ENCODE data around the gene PPP1R9A.

The PPP1R9A gene

DNA sequence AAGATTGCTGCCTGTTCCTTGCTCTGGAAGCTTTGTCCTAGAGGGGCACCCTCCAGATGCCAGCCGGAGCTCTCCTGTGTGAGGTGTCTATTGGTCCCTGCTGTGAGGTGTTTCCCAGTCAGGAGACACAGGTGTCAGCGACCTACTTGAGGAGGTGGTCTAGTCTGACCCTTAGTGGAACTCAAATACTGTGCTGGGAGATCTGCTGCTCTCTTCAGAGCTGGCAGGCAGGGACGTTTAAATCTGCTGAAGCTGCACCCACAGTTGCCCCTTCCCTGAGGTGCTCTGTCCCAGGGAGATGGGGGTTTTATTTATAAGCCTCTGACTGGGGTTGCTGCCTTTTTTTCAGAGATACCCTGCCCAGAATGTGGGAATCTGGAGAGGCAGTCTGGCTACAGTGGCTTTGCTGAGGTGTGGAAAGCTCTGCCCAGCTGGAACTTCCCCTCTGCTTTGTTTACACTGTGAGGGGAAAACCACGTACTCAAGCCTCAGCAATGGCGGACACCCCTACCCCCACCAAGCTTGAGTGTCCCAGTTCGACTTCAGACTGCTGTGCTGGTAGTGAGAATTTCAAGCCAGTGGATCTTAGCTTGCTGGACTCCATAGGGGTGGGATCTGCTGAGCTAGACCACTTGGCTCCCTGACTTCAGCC, 119.2 kb downstream of the PPP1R9A start:
- DNase-seq (ENCODE audit: low read depth in 2 of 2, low spot score in 1 of 2): no peak

GRCh38 chr7:95027234-95027872, 120.0 kb downstream of the PPP1R9A start:
- no peak for DNase-seq (ENCODE audit: low read depth in 2 of 2, low spot score in 1 of 2)

GRCh38 chr7:95028683-95029082, 121.3 kb downstream of the PPP1R9A start:
- no peak for DNase-seq (ENCODE audit: low read depth in 2 of 2, low spot score in 1 of 2)

DNA sequence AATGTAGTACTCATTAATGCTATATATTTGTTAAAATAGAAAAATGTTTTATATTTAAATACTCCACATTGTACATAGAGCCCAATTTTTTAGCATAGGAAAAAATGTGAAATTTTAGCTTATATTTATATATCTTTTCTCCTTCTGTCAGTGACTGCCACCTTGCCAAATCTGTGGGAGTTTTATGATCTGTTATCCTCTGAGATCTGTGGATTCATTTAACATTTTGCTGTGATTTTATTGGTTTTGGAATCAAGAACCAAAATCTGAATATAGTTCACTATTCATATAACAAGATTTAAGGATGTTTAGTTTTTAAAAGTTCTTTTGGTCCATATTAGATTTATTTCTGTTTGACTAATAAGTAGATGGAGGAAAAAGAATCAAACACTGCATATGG, 127.9 kb downstream of the PPP1R9A start:
- no peak for DNase-seq (ENCODE audit: low read depth in 2 of 2, low spot score in 1 of 2)

DNA sequence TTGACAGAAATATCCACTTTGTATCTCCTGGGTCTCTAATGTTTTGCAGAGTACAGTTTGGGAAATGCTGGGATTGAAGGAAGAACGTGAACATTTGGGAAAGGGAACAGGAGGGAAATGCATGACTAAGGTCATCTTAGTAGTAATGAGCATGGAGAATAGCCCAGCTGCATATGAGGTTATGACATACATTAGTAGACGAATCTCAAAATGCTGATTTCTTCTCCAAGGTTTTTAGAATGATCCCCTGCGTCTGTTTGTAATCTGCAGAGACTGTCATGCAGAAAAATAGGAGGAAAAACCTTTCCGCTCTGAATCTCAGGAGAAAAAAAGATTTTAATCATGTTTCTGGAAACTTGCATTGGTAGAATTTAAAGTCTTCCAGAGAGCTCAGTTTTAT, 133.6 kb downstream of the PPP1R9A start:
- no peak for DNase-seq (ENCODE audit: low read depth in 2 of 2, low spot score in 1 of 2)

DNA sequence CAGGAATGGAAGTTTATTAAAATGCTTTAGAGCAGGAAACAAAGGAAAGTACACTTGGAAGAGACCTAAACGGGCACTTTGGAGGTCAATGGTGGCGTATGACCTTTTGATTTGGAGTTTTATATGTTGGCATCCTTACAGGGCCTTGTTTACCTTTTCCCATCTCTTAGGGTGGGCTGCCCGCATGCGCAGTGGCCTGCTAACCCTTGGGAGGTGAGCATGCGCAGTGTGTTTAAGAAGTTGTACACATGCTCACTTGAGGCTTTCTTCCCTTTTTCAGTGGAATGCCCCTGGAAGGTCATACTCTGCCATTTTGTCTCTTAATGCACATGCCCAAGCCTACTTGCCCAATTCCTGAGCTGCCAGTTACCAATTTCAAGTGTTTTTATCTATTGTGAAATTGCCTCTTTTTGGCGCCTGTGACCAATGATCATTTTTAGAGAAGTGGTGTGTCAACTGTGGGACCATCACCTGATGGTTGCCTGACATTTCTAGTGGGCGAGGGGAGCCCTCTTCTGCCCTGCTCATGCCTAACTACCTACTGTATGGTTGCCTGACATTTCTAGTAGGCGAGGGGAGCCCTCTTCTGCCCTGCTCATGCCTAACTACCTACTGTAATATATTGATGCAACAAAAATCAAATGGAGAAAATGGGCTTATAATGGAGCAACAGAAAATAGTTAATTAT, 138.0 kb downstream of the PPP1R9A start:
- no peak for DNase-seq (ENCODE audit: low read depth in 2 of 2, low spot score in 1 of 2)

- no peak for DNase-seq (ENCODE audit: low read depth in 2 of 2, low spot score in 1 of 2)
Observed at GRCh38 chr7:95046494-95047240, 139.3 kb downstream of the PPP1R9A start.

- no peak for DNase-seq (ENCODE audit: low read depth in 2 of 2, low spot score in 1 of 2)
Observed at GRCh38 chr7:95047291-95047690, 139.9 kb downstream of the PPP1R9A start.

GRCh38 chr7:95052566-95053094, 145.2 kb downstream of the PPP1R9A start:
- DNase-seq (ENCODE audit: low read depth in 2 of 2, low spot score in 1 of 2): no peak

DNA sequence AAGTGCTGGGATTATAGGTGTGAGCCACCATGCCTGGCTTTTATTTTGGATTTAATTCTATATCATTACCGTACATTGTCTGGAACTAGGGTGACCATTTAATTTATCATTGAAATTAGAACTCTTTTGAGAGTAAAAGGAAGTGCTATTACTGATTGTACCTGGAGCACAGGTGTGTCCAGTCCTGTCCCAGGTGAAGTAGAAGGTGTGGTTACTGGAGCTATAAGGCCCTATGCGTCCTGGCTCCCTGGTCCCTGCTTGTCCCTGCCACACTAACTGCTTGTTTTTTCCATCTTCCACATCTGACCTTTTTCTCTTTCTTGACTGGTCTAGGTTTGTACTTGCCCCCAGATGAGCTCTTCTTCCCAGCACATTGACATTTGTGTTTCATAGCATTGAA, 147.0 kb downstream of the PPP1R9A start:
- no peak for DNase-seq (ENCODE audit: low read depth in 2 of 2, low spot score in 1 of 2)

DNA sequence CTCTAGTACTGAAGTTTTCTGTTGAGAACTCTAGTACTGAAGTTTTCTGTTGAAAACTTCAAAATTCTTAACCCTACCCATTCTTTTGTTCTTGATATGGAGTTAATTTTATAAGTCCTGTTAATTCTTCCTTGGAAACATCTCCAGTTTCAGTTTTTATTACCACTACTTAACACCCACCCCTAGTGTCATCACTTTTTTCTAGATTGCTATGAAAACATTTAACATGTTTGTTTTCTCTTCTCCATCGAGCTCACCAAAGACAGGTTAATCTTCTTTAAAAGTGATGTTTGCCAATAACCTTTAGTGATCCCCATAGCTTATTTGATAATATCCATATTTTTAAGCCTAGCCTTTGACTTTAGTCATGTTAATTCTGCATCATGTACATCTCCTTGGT, 147.9 kb downstream of the PPP1R9A start:
- no peak for DNase-seq (ENCODE audit: low read depth in 2 of 2, low spot score in 1 of 2)

DNA sequence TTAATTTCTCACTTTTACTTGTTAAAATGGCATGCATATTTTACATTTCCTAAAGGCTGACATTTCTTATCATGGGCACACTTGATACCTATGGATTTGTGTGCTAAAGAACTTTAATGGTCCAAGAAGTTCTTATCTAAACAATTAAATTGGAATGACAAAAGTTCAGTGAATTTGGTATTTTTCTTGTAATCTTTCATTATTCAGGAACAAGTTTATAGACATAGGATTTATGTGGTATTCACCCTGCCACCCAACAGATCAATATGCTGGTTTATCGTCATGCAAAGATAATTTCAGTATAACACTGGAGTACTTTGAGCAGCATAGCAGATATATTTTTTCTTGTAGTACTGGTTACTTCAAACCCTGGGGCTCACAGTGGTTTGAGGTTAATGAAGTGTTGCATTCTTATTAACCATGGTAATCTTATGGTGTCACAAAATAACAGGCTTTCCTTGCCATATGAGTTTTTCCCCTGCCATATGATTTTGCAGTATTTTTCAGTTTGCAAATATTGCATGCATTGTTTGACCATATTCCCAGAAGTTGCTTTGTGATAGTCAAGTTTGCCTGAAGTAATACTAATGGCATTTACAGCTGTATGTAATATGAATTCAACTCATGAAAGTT, 148.8 kb downstream of the PPP1R9A start:
- no peak for DNase-seq (ENCODE audit: low read depth in 2 of 2, low spot score in 1 of 2)

DNA sequence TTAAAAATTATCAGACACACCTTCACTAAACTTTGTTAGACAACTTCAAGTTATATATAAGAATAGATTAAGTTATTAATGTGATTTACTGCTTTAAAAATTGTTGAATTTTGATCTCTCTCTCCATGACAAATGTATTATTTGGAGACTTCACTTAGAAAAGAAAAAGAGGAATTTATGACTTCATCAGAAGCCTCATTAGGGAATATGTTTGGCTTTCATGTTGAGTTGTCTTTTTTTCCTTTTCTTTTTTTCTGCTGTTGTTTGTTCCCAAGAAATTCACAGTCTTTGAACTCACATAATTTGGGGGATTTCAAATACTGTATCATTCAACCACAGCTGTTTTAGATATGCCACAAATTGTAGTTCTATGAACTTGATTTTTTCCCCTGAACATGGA, 149.5 kb downstream of the PPP1R9A start:
- no peak for DNase-seq (ENCODE audit: low read depth in 2 of 2, low spot score in 1 of 2)

DNA sequence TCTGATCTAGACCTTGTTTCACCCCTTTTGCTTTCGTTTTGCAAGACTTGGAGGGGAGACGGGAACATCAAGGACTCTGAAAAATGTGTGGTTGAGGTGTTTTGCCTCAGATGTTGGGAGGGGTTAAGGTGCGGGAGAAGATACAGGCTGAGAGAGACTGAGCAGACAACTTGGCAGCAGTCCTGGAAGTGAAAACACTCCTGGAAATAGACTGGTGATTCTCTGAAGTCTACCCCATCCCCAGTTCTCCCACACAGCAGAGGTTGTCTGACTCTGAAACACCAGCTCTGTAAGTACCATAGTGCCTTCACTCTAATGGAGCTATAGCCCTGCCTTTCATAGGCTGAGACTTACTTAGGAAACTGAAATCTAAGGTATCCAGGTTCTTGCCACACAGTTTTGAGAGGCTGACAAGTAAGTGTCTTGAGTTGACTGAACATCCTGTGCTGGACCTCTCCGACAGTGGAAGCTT, 152.5 kb downstream of the PPP1R9A start:
- DNase-seq (ENCODE audit: low read depth in 2 of 2, low spot score in 1 of 2): no peak

- DNase-seq (ENCODE audit: low read depth in 2 of 2, low spot score in 1 of 2): no peak
Observed at GRCh38 chr7:95062901-95063300, 155.5 kb downstream of the PPP1R9A start.

DNA sequence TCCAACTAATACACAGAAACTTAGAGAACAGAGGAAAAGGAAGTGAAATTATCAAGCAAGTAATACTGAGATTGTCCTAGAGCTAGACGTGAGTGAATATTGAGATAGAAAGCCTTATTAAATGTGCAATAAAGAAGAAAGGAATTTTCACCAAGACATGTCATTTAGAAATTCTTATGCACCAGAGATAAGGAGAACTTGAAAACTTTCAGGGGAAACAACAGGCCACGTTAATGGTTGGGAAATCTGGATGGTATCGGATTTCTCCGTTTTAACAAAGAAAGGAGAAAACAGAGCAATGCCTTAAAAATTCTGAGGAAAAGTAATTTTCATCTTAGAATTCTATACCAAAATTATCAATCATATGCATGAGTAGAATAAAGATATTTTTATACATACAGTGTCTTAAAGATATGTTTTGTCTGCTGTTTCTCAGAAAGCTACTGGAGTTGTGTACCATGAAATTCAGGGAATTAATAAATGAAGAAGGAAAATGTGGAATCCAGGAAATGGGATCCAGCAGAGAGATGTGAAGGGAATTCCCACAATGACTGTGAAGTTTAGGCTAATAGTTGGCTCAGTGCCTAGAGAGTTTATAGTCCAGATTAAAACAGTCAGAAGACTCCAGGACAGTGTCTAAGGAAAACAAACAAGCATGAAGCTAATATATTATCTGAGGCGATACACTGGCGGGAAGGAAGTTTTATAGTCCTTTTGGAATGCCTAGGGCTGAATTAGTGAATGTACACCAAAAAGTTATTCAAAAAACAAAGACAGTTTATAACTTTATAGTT, 159.5 kb downstream of the PPP1R9A start:
- DNase-seq (ENCODE audit: low read depth in 2 of 2, low spot score in 1 of 2): no peak

- no peak for DNase-seq (ENCODE audit: low read depth in 2 of 2, low spot score in 1 of 2)
Observed at GRCh38 chr7:95088536-95089215, 181.3 kb downstream of the PPP1R9A start.

DNA sequence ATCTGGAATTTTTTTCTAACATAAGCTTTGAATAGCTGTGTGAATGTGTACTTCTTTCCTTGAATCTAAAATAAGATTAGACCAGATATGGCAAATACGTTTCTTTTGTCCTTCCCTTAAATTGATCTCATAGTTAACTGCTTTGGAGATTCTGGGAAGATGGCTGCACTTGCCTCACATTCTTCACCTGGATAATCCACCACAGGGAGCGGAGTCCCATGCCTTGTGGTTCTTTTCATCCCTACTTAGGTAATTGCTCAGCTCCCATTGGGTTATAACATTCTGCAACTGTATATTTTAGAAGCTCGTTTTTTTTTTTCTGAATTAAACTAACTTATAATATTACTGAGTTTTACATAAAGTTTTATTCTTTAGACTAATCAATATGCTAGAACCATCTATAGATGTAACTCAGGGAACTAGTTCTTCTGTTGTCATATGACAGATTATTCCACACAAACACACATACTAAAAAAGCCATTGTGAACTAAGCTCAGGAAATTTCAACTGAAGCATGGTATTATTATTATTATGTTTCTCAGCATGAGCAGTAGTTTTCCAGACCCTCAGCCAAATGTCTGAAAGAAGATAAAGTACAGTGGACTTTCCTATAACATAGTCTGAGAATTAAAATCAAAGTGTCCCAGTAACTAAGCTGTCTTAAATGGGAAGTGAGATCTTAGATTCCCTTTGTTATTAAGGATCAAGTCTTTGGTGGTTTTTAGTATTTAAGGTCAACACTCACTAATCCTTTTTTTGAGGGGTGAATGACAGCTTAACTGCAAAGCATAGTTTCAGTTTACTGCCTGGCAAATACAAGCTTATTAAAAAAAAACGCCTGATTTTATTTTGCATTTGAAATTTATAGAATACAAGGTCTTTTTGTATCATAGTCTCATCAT, 182.3 kb downstream of the PPP1R9A start:
- DNase-seq (ENCODE audit: low read depth in 2 of 2, low spot score in 1 of 2): no peak

GRCh38 chr7:95092324-95092723, 184.9 kb downstream of the PPP1R9A start:
- no peak for DNase-seq (ENCODE audit: low read depth in 2 of 2, low spot score in 1 of 2)
